HG02938 (cell line): Measurements from ENCODE around the gene IL36G.

Experiments used
- ATAC-seq: cut with Tn5 transposase; IDR thresholded peaks from one replicate; pipeline ENCODE4 v1.9.1; 2021; ENCODE audit warnings: mild to moderate bottlenecking, moderate library complexity; ENCODE audit not compliant: unreplicated experiment

Gene IL36G

DNA sequence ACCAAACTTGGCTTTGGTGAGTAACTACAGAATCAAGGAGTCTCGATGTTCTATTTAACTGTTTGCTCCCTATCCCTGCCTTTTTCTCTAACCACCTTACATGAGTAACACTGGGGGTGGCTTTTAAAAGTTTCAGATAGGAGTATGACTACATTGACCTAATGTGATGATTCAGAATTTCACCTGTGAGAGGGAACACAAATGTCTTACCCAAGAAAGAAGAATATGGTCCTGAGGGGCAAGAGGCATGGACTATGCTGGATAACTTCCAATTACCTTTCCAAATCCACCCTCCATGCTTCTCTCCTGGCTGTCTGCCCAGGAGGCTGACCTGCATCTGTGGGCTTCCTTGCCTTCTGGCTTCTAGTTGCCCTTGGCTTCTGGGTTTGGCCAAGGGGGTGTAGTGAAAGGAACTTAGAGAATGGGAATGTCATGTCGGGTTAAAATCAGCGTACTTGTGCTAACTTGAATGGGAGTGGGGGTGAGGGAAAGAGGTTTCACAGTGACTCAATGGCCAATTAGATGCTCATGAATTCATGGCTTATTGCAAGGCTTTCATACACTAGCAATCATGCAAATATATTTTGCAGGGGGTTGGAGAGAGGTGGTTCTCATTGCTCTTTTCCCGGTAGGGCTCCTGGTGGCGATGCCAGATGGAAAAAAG is 5.3 kb upstream of the IL36G start:
- no peak for ATAC-seq

DNA sequence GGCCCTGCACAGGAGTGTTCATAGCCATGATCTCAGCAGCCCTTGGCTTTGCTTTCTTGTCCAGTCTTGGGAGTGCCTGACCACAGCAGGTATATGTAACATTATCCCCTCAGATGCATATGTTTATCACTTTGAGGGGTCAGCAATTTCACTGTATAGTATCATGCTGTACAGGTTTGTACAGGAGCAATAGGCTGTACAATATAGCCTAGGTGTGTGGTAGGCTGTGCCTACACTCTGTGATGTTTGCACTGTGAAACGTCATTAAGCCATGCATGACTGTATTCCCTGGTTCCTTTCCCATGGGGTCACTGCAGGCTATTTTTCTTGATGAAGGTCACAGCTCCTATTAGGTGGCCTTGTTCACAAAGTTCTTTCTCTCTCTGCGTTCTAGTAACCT is 4.7 kb upstream of the IL36G start:
- ATAC-seq: no peak

DNA sequence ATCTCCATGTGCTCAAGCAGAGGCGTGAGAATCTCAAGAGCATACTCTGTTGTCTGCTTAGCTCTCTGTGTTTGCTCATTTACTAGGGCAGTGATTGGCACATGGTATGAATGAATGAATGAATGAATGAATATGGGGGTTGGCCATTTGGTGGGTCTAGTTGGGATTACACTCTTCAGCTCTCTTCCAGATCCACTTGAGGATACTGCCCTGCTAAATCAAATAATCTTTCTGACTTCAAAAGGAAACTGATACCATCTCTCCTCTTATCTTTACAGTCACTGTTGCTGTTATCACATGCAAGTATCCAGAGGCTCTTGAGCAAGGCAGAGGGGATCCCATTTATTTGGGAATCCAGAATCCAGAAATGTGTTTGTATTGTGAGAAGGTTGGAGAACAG is 1.9 kb downstream of the IL36G start:
- ATAC-seq: no peak

DNA sequence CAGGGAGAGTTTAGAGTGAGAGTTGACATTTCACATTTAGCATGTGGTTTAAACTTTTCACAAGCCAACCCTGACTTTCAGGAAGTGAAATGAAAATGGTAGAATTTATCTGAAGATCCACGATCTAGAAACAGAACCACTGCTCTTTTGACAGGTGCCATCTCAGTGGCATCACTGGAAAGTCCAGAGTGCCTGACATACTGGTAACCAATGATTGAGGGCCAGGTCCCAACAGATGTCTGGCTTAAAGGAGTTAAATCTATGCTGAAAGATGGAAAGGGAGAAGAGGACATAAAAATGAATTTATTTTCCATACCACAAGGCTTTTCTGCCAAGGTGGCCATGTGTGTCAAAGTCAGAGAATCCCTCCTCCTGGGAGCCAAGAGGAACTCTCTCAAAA is 2.7 kb downstream of the IL36G start:
- no peak for ATAC-seq

DNA sequence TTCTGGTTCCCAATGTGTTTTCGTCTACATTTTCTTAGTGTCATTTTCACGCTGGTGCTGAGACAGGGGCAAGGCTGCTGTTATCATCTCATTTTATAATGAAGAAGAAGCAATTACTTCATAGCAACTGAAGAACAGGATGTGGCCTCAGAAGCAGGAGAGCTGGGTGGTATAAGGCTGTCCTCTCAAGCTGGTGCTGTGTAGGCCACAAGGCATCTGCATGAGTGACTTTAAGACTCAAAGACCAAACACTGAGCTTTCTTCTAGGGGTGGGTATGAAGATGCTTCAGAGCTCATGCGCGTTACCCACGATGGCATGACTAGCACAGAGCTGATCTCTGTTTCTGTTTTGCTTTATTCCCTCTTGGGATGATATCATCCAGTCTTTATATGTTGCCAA is 7.3 kb downstream of the IL36G start:
- no peak for ATAC-seq

DNA sequence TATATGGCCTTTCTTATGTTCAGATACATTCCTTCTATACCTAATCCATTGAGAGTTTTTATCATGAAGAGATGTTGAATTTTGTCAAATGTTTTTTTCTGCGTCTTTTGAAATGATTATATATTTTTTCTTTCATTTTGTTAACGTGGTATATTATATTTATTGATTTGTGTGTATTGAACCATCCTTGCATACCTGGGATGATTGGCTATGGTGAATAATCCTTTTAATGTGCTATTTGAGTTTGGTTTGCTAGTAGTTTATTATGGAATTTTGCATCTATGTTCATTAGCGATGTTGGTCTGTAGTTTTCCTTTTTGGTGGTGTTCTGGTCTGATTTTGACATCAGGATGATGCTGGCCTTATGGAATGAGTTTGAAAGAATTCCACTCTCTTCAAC is 11.8 kb downstream of the IL36G start:
- ATAC-seq: no peak

DNA sequence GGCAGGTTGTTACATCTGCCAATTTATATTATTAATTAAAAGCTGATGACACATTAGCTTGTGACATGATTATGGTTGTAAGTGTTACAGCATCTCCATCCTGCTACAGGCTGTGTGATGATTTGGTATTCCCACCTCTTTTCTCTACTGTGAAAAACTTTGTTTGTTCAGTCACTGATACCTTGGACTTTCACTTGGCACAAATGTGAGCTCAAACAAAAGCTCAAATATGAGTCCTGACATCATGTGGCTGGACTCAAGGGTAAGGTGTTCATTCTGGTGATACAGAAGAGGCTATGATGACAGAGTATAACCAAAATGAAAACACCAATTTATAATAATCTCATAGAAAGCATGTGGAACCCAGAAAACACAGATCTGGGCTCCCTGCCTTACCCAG is 16.0 kb downstream of the IL36G start:
- ATAC-seq: no peak

DNA sequence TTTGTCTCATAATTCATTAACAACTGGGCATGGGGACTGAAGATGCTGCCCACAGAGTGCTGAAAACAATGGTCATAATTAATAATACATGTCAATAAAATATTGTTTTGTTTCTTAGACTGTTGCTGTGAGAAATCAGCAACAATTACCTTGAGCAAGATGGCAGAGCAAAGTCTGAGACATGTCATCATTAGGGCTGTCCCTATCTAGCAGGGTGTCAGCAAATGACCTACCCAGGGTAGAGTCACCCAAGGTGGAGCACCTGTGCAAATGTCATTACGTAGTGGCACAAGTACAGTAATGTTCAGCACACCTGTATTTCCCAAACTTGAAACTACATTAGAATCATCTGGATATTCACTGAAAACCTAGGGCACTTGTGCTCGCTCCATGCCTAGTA is 16.8 kb downstream of the IL36G start:
- ATAC-seq: no peak

DNA sequence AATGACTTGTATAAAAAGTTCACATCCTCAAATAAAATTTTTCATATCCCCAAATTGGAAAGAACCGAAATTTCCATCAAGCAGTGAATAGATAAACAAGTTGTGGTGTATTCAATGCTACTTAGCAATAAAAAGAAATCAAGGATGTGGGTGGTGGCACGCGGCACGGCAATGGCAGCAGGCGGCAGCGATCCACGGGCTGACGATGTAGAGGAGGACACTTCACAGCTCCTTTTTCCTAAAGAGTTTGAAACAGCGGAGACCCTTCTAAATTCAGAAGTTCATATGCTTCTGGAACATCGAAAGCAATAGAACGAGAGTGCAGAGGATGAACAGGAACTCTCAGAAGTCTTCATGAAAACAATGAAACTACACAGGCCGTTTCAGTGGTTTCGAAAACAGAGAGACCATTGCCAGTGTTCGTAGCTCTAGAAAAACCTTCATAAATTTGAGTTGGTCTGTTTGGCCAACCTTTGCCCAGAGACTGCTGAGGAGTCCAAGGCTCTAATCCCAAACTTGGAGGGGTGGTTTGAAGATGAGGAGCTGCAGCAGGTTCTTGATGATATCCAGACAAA is 17.6 kb downstream of the IL36G start:
- ATAC-seq: no peak

DNA sequence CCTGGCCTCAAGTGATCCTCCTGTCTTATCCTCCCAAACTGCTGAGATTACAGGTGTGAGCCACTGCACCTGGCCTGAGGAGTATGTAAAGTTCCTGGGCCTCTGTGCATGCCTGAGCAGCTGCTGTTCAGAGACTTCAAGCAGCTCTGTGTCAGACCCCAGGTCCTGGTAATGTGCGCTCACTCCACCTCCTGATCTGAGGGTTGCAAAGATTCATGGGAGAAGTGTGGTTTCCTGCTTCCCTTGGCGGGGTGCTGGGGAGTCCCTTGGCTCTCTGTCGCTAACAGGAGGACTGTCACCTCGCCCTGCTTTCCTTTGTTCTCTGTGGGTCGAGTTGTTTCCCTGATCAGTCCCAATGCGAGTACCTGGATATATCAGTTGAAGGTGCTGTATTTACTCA is 18.8 kb downstream of the IL36G start:
- ATAC-seq: no peak

DNA sequence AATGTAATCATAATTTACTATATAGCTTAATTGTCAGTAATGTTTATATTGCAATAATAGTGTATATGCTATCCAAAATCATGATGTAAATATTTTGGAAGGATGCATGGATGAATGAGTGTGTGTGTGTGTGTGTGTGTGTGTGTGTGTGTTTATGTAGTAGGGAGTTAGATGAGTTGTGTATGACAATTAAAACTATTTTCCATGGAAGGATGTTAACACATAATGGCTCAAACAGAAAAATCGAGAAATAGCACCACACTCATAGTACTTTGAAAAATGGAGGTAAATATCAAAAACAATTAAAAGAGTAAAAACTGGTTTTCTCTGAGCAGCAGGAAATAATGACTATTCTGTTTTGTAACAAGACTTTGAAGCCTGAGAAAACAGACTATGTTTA is 19.3 kb downstream of the IL36G start:
- no peak for ATAC-seq

DNA sequence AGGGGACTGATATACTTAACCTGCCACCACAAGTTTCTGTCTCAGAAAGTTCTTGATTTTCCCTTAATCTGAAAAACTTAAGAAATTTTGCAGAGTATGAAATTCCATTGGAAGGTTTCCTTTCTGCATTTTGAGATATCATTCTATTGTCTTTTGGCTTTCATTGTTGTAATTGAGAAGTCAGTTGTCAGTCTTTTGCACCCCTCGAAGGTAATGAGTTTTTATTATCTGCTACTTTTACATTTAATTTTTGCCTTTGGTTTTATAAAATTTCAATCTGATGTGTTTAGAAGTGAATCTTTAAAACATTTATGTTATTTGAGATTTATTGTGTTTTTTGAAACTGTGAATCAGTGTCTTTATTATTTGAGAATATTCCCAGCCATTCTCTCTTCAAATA is 22.6 kb downstream of the IL36G start:
- ATAC-seq: no peak

DNA sequence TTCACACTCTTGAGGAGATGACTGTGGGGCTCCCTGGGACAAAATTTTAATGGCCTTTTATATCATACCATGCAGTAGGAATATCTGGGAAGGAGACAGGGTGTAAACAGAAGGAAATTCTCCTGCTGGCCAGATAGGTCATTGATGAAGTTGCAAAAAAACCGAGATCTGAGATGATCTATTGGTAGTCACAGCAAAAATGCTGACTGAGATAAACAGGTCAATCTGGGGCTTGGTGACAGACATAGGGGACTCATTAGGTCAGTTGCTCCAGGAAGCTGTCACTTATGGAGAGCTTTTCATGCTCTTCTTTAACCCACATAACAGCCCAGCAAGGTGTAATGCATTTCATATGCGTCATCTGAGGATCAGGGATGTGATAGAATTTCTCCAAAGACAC is 24.9 kb downstream of the IL36G start:
- ATAC-seq: no peak

DNA sequence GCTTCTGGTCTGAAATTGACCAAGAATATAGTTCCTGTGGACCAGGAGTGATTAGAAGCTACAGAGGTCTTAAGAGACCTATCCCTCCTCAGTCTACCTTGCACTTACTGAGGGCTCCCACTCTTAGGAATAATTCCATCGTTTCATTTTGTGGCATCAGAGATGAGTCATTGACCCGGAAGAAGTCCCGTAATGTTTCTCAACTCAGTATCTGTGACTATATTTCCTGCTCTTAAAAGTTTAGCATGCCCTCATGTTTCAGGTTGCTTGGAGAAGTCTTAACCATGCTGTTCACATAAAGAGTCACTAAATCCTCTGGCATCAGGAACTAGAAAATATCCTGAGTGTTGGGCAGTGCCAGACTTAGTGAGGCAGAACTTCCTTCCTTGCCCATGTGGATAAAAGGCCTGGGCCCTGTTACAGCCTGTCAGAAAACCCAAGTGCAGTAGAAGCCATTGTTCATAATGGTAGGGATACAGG is 27.3 kb downstream of the IL36G start, which contains the start of gene IL36A:
Gene IL36A (plus strand): TSS at position 430 of the 480 bp plus-strand sequence. CDS start 413 bp downstream, outside the sequence.
- no peak for ATAC-seq

DNA sequence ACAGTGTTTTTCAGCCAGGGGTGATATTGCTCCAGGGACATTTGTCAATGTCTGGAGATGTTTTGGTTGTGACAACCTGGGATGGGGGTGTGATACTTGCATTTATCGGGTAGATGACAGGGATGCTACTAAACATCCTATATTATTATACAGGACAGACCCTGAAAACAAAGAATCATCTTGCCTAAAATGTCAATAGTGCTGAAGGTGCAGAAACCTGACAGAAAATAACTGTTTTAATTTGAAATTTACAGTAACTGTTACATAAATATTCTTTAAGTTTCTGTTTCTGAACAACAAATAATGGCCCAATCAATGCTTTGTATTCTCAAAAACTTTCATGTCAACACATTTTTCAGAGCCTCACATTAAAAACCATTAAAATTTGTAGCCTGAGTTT is 29.4 kb downstream of the IL36G start:
- ATAC-seq: no peak

DNA sequence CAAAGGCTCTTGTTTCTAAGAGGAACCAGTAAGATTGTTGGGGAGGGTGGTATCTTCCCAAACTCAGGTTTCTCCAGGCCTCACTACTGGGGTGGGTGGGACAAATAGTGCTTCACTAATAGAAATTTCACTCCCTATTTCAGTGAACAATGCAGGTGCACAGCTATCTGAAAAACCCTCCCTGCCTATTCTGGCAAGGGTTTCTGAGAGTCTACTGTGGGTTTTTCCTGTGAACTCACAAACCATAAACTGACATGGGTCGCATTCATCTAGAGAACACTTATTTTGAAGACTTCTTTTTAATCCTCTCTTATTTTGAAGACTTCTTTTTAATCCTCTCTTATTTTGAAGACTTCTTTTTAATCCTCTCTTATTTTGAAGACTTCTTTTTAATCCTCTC is 31.8 kb downstream of the IL36G start:
- ATAC-seq: no peak

DNA sequence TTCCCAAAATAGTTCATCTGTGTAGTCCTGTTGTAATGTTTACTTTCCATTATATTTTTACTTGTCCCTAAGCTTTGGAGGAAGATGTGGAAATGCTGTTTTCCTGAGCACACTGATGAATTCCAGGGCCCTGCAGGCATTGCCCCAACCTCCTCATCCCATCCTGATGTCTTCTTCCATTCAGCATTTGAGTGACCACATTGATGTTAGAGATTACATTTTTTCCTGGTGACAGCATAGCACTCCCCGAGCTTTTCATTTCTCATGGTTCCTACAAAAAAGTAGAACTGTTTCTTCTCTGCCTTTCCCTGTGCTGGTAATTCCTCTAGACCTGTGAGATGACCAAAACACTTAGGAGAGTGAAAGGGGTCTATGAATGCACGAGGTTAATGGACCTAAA is 32.3 kb downstream of the IL36G start:
- ATAC-seq: no peak

DNA sequence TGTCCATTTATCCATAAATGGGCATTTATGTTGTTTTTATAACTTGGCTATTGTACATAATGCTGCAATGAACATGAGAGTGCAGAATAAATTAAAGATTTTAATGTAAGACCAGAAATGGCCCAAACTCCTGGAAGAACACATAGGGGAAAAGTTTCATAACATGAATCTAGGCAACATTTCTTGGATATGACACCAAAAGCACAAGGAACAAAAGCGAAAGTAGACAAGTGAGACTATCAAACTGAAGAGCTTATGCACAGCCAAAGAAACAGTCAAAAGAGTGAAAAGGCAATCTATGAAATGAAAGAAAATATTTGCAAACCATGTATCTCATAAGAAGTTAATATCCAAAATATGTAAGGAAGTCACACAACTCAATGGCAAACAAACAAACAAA is 33.3 kb downstream of the IL36G start:
- no peak for ATAC-seq

DNA sequence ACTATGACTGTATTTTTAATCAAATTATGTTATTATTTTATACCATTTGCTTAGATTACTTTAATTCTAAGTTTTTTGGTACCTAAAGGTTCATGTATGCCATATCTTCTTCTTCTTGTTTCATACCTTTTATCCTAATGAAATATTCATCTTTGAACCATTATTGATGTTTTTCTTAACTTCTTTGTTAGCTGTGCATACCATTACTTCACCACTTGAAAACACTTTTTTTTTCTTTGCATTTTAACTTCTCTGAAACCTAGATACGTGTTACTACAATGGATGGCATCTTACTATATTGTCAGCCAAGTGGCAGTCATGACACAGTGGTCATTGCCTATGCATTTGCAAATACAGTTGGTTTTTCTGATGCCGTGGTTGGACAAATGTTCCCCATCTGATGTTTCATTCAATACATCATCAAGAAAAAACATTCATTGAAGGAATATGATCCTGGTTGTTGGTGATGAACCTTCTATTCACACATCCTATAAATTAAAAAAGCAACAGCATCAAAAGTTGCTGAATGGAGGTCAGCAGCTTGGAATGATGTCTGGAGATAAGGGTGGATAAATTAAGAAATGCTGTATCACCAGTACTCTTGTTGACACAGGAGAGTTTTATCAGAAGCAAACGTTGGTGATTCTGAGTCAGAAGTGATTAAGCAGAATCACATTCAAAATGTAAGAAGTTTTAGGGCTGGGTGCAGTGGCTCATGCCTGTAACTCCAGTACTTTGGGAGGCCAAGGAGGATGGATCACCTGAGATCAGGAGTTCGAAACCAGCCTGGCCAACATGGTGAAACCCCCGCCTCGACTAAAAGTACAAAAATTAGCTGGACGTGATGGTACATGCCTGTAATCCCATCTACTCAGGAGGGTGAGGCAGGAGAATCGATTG is 34.9 kb downstream of the IL36G start:
- ATAC-seq: no peak

DNA sequence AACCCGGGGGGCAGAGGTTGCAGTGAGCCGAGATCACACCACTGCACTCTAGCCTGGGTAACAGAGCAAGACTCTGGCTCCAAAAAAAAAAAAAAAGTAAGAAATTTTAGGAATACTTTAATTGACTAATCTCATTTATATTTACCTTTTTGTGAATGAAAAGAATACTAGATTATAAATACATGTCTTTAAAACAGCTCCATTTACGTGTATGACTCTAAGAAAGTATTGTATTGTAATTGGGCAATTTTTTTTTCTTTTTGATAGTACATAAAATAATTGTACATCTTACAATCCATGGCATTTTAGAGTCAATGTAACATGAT is 35.5 kb downstream of the IL36G start:
- ATAC-seq: no peak

DNA sequence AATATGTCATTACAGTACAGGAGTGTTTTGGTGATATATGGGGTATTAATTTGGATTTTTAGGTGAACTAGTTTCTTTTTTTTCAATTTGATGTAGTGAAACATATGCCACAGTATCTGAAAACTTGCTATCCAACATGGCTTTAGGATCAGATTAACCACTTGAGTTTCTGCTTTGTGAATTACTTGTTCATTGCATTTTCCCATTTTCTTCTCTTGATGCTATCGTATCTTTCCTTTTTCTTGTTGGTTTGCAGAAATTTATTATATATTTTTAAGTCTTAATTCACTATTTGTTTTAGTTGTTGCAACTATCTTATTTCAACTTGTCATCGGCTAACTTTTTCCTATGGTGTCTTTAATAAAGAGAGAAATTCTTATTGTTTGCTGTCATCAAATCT is 36.3 kb downstream of the IL36G start:
- no peak for ATAC-seq

DNA sequence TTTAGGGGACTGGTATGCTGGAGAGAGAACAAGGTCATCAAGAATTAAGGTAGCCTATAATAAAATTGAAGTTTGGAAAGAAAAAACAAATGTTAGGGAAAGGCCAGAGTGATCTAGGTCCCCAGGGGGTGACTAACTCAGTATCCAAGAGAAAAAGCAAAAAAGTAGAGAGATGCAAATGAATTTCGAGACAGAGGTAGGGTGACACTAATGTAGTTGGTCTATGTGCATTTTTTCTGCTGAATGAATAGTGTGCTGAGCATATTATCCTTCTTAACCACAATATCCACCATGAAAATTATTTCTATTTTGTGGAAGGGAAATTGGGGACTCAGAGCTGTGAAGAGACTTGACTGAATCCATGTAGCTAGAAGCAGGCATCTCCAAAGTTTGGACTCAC is 37.2 kb downstream of the IL36G start:
- ATAC-seq: no peak
